Measurements from ENCODE around the gene MSLN.

DNA sequence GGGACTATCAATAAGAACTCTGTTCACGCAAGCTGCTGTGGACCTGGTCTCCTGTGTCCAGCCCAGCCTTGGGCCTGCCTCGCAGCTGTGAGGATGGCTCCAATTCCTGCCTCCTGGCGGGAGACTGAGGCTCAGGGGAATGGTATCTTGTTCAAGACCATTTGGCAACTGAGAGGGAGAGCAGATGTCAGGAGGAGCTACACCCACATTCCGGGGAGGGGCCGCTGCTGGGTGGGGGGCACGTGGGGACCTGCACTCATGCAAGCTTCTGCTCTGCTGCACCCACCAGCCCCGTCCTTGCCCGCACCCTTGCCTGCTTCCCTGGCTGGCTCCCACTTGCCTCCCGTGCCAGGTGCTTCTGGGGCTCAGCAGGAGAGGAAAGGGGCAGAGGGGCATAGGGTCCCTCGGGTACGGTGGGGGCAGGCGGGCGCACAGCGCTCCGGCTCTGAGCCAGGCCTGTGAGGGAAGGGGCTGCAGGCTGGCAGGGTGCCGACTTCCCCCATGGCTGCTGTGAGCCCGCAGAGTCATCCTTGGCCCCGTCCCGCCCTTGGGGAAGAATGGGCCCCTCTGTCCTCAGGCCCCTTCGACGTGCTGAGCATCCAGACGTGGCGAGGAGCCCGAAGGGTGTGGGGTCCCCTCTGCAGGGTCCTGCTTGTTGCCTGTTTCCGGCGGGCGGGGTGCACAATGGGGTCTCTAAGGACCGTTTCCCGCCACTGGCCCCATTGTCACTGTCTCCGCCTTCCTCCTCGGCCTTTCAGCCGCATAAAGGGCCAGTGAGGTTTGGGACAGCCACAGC is 42.9 kb upstream of the MSLN start:
- TF ChIP-seq, protein P1, sequence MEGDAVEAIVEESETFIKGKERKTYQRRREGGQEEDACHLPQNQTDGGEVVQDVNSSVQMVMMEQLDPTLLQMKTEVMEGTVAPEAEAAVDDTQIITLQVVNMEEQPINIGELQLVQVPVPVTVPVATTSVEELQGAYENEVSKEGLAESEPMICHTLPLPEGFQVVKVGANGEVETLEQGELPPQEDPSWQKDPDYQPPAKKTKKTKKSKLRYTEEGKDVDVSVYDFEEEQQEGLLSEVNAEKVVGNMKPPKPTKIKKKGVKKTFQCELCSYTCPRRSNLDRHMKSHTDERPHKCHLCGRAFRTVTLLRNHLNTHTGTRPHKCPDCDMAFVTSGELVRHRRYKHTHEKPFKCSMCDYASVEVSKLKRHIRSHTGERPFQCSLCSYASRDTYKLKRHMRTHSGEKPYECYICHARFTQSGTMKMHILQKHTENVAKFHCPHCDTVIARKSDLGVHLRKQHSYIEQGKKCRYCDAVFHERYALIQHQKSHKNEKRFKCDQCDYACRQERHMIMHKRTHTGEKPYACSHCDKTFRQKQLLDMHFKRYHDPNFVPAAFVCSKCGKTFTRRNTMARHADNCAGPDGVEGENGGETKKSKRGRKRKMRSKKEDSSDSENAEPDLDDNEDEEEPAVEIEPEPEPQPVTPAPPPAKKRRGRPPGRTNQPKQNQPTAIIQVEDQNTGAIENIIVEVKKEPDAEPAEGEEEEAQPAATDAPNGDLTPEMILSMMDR (IDR thresholded peaks at IDR 0.05; ENCODE audit: low read length), result no peak
- TF ChIP-seq EZH2 (IDR thresholded peaks at IDR 0.05; ENCODE audit: borderline replicate concordance, low read length), result no peak

Data from OCI-LY1 (cell line).